HCT116 (cell line): ENCODE measurements around the gene VWA5A. TPM values are rescaled to one million over a fixed set of nuclear protein-coding genes. Genes with fewer than 3 reads are reported as not detected.

Source experiments
- ATAC-seq: fragments of 200-7000 bp; cut with Tn5 transposase; 2 replicates; pipeline ENCODE4 v1.9.1; 2020; ENCODE audit warnings: mild to moderate bottlenecking, moderate library complexity
- BruUV-seq: library from RNA; stranded (reverse); fragments of 400-500 nt; replicated peaks from 2 replicates; lab custom pipeline; 2021; lab: Mats Ljungman, UMichigan
- CTCF ChIA-PET: fragments of 300-600 bp; sonication (Branson Sonifier 250); formaldehyde crosslinking; loops from one replicate; lab custom pipeline; 2021; ENCODE audit warnings: antibody characterized with exemption; lab: Charles Lee
- POLR2A ChIA-PET: fragments of 300-600, 350-600 bp; sonication (Branson Sonifier 250); formaldehyde crosslinking; loops from one replicate; lab custom pipeline; 2021; ENCODE audit warnings: antibody characterized with exemption; lab: Charles Lee
- RAD21 ChIA-PET, 2 experiments: fragments of 300-600 bp; sonication (Branson Sonifier 250); formaldehyde crosslinking; loops; one replicate each; lab custom pipeline; 2023; ENCODE audit warnings: low total read pairs in 2 of 2; ENCODE audit not compliant: uncharacterized antibody in 2 of 2, unreplicated experiment in 2 of 2, low non-redundant PET in 1 of 2; lab: Charles Lee
- DNase-seq: peaks from one replicate; pipeline ENCODE4 v3.0.0-alpha.2; 2010; ENCODE audit warnings: low read depth, low spot score
- H2AFZ ChIP-seq: fragments of 200-600 bp; shearing (Covaris generic), sonication (generic); 2 replicates; pipeline ENCODE4 v1.6.1; 2017; ENCODE audit warnings: low read depth, mixed run types, mixed read lengths, antibody characterized with exemption, low read length; ENCODE audit not compliant: poor library complexity, severe bottlenecking
- H3K27ac ChIP-seq: 2 replicates; pipeline ENCODE4 v1.5.1; 2012; ENCODE audit warnings: low read depth, low read length
- H3K27me3 ChIP-seq: fragments of 200-600 bp; sonication (generic); 2 replicates; pipeline ENCODE4 v1.6.1; 2016; ENCODE audit warnings: mixed run types, low read length, mixed read lengths; ENCODE audit not compliant: insufficient read depth
- H3K36me3 ChIP-seq, 2 experiments: fragments of 200-500 bp in 1 of 2; fragments of 200-600 bp in 1 of 2; sonication (Bioruptor generic) in 1 of 2; sonication (generic) in 1 of 2; 2 replicates each; pipeline versions ENCODE4 v1.5.1 to v1.6.1; 2014 to 2016; ENCODE audit warnings: low read length in 2 of 2, inconsistent platforms in 1 of 2, mixed read lengths in 1 of 2, mixed run types in 1 of 2; ENCODE audit not compliant: insufficient read depth in 2 of 2, control insufficient read depth in 1 of 2
- H3K4me1 ChIP-seq, 2 experiments: fragments of 200-600 bp in 1 of 2; sonication (generic) in 1 of 2; 2 replicates each; pipeline versions ENCODE4 v1.5.1 to v1.6.1; 2012 to 2017; ENCODE audit warnings: low read length in 2 of 2, inconsistent platforms in 1 of 2, mild to moderate bottlenecking in 1 of 2, mixed read lengths in 1 of 2, mixed run types in 1 of 2, moderate library complexity in 1 of 2; ENCODE audit not compliant: insufficient read depth in 2 of 2, control insufficient read depth in 1 of 2
- H3K4me2 ChIP-seq: fragments of 200-600 bp; sonication (generic); 2 replicates; pipeline ENCODE4 v1.6.1; 2017; ENCODE audit warnings: mixed run types, low read length, mixed read lengths
- H3K4me3 ChIP-seq, 2 experiments: fragments of 200-600 bp in 1 of 2; sonication (generic) in 1 of 2; replicated peaks in 1 of 2; 2 replicates each; pipeline ENCODE4 v1.5.1; 2011 to 2016; ENCODE audit warnings: low read length in 2 of 2, control low read depth in 1 of 2, low read depth in 1 of 2, mild to moderate bottlenecking in 1 of 2, mixed read lengths in 1 of 2, mixed run types in 1 of 2
- H3K79me2 ChIP-seq: fragments of 200-600 bp; sonication (generic); 2 replicates; pipeline ENCODE4 v1.6.1; 2017; ENCODE audit warnings: mild to moderate bottlenecking, mixed run types, low read length, moderate library complexity, mixed read lengths; ENCODE audit not compliant: insufficient read depth
- H3K9ac ChIP-seq: fragments of 200-600 bp; sonication (generic); 2 replicates; pipeline ENCODE4 v1.6.1; 2016; ENCODE audit warnings: low read length, mixed read lengths
- H3K9me2 ChIP-seq: fragments of 200-600 bp; sonication (generic), shearing (Covaris generic); 2 replicates; pipeline ENCODE4 v1.6.1; 2017; ENCODE audit warnings: mixed run types, mild to moderate bottlenecking, moderate library complexity; ENCODE audit not compliant: insufficient read depth
- H3K9me3 ChIP-seq, 2 experiments: fragments of 200-500 bp in 1 of 2; fragments of 200-600 bp in 1 of 2; sonication (Bioruptor generic) in 1 of 2; sonication (generic) in 1 of 2; 2 replicates each; pipeline ENCODE4 v1.6.1; 2014 to 2017; ENCODE audit warnings: low read length in 2 of 2, mixed read lengths in 2 of 2, inconsistent platforms in 1 of 2, low read depth in 1 of 2, mild to moderate bottlenecking in 1 of 2, mixed run types in 1 of 2, moderate library complexity in 1 of 2; ENCODE audit not compliant: control insufficient read depth in 1 of 2, insufficient read depth in 1 of 2
- H4K20me1 ChIP-seq: fragments of 200-600 bp; sonication (generic), shearing (Covaris generic); 2 replicates; pipeline ENCODE4 v1.6.1; 2017; ENCODE audit warnings: mixed run types, mild to moderate bottlenecking, moderate library complexity; ENCODE audit not compliant: insufficient read depth
- ATF3 ChIP-seq: IDR thresholded peaks from 2 replicates; pipeline ENCODE4 v1.6.1; 2012
- CBX3 ChIP-seq: IDR thresholded peaks from 2 replicates; pipeline ENCODE4 v1.6.1; 2012; ENCODE audit warnings: low read depth
- CEBPB ChIP-seq: IDR thresholded peaks from 2 replicates; pipeline ENCODE4 v1.6.1; 2012; ENCODE audit warnings: low read depth
- ELF1 ChIP-seq: IDR thresholded peaks from 2 replicates; pipeline ENCODE4 v1.6.1; 2012; ENCODE audit warnings: low read depth, borderline replicate concordance
- EZH2 ChIP-seq: fragments of 200-600 bp; sonication (generic); IDR thresholded peaks from 2 replicates; pipeline ENCODE4 v1.6.1; 2017; ENCODE audit warnings: antibody characterized with exemption, mixed run types
- EZH2phosphoT487 ChIP-seq: fragments of 200-600 bp; IDR thresholded peaks from 2 replicates; pipeline ENCODE4 v1.6.1; 2018; ENCODE audit warnings: antibody characterized with exemption, borderline replicate concordance
- FOSL1 ChIP-seq: IDR thresholded peaks from 2 replicates; pipeline ENCODE4 v1.6.1; 2012; ENCODE audit warnings: low read depth
- POLR2A ChIP-seq: IDR thresholded peaks from 2 replicates; pipeline ENCODE4 v1.7.0; 2011; ENCODE audit warnings: borderline replicate concordance; ENCODE audit not compliant: insufficient read depth, insufficient read length; ENCODE audit errors: extremely low read depth
- POLR2AphosphoS5 ChIP-seq: IDR thresholded peaks from 2 replicates; pipeline ENCODE4 v1.6.1; 2011; ENCODE audit warnings: mild to moderate bottlenecking, low read depth, low read length, moderate library complexity
- RAD21 ChIP-seq: IDR thresholded peaks from 2 replicates; pipeline ENCODE4 v1.6.1; 2012; ENCODE audit warnings: low read depth, mild to moderate bottlenecking
- SP1 ChIP-seq: IDR thresholded peaks from 2 replicates; pipeline ENCODE4 v1.6.1; 2012; ENCODE audit warnings: low read depth
- TCF7L2 ChIP-seq: IDR thresholded peaks from 2 replicates; pipeline ENCODE4 v1.7.0; 2011; ENCODE audit warnings: borderline replicate concordance, inconsistent platforms; ENCODE audit not compliant: insufficient read depth, insufficient read length; ENCODE audit errors: extremely low read depth
- YY1 ChIP-seq: IDR thresholded peaks from 2 replicates; pipeline ENCODE4 v1.6.1; 2011; ENCODE audit warnings: low read length, low read depth, moderate library complexity, mild to moderate bottlenecking; ENCODE audit not compliant: insufficient replicate concordance; ENCODE audit errors: extremely low read depth
- ZFX ChIP-seq: fragments of 450-650 bp; IDR thresholded peaks from 2 replicates; pipeline ENCODE4 v1.6.1; 2017
- ZNF274 ChIP-seq: fragments of 200-500 bp; sonication (Bioruptor generic); IDR thresholded peaks from 2 replicates; pipeline ENCODE4 v1.6.1; 2014; ENCODE audit warnings: mild to moderate bottlenecking, low read depth, low read length, inconsistent platforms
- intact Hi-C: fragments of 100-400 bp; cut with micrococcal nuclease; formaldehyde crosslinking; loops from 2 replicates; pipeline ENCODE4 v1.10.0; 2022
- total RNA-seq: library from RNA; stranded (reverse); gene quantifications from one replicate; pipeline ENCODE4 v1.2.1, GENCODE V29; 2021; ENCODE audit not compliant: unreplicated experiment

VWA5A gene
- total RNA-seq, 1 experiment from 2014 or later = 5.0 TPM

DNA sequence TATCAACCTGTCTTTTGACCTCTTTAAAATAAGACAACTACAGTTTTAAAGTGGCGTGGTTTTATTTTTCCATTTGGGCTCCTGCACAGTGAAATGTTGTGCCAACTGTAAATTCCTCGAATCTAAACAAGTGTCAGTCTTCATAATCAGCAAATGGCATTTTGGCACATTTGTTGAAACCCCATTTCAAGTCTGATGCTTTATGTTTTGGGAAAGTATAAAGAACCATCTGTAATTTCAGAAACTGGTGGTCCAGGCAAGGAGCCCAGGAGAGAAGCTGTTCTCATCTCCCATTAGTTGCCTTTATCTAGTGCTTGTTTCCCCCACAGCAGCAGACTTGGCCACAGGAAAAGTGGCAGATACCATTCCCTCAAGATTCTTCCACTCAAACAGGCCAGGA lies 32.7 kb downstream of the VWA5A start:
- Histone ChIP-seq H3K4me1 (no peaks in the 10 kb centered on the region), H3K79me2 (no peaks in the 10 kb centered on the region), H3K4me2 (no peak overlapping the region), H3K9ac (no peak overlapping the region), H3K9me3 (no peaks in the 10 kb centered on the region), H4K20me1 (no peaks in the 10 kb centered on the region), H3K9me2 (no peaks in the 10 kb centered on the region), H3K27me3 (0 out of 2 replicates have a peak, but pooled peaks cover under 1% of the 10 kb centered on the region), H2AFZ (no peak overlapping the region), H3K27ac (no peak overlapping the region), H3K36me3 (no peaks in the 10 kb centered on the region), H3K4me3 (no peak overlapping the region)
- ATAC-seq = no peak
- CTCF ChIA-PET = no interaction called here
- POLR2A ChIA-PET = no interaction called here
- no TSS peak for BruUV-seq
- intact Hi-C loops = no loop called here
- RAD21 ChIA-PET = no interaction called here
- no peak for DNase-seq
- TF ChIP-seq CEBPB (no peak), YY1 (no peak), ZNF274 (no peak), POLR2AphosphoS5 (no peak), POLR2A (no peak), EZH2 (no peak), SP1 (no peak), TCF7L2 (no peak), FOSL1 (no peak), ATF3 (no peak), ZFX (no peak), RAD21 (no peak), CBX3 (no peak), ELF1 (no peak), EZH2phosphoT487 (no peak)
